Activated T-helper 9 cell treated with anti-CD3 and anti-CD28 coated beads, Interleukin-2, amount 50 U/mL, for 16 hours (primary cell): ENCODE data around the gene DCTN5.
"Not testable (repeated sequence)": the region's sequence is repeated elsewhere in the genome, so short reads cannot be mapped to it uniquely, and the experiment has no call there.

ENCODE experiments used
- DNase-seq: peaks from one replicate; pipeline ENCODE4 v3.0.0-alpha.2; 2020; ENCODE audit warnings: low read depth

The DCTN5 gene

GRCh38 chr16:23694265-23694643 lies 53.0 kb downstream of the DCTN5 start:
- DNase-seq, result no peak

GRCh38 chr16:23694644-23695373 lies 53.5 kb downstream of the DCTN5 start:
- no peak for DNase-seq

- no peak for DNase-seq
These were observed 54.5 kb downstream of the DCTN5 start for GRCh38 chr16:23695756-23696155.

- no peak for DNase-seq
These were observed 57.8 kb downstream of the DCTN5 start for GRCh38 chr16:23699100-23699499.

GRCh38 chr16:23700093-23700492 lies 58.8 kb downstream of the DCTN5 start:
- DNase-seq, result no peak

GRCh38 chr16:23700509-23700908 lies 59.2 kb downstream of the DCTN5 start:
- no peak for DNase-seq

- no peak for DNase-seq
These were observed 59.8 kb downstream of the DCTN5 start for GRCh38 chr16:23701045-23701444.

DNA sequence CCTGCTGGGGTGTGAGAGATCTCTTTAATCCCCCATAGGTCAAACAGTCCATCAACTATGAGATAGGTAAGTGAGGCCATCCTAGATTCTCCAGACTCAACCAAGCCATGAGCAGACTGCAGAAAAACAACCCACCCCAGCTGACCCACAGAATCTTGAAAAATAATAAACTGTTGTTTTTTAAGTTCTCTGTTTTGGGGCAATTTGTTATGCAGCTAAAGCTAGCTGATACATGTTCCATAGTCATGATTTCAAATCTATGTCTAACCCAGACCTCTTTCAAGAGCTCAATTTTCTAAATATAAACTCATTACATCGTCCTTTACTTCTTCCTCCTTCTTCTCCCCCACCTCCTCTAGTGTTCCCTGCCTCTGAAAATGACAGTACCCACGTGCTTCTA lies 61.7 kb downstream of the DCTN5 start:
- no peak for DNase-seq

- DNase-seq, result no peak
These were observed 63.7 kb downstream of the DCTN5 start for GRCh38 chr16:23704772-23705516.

DNA sequence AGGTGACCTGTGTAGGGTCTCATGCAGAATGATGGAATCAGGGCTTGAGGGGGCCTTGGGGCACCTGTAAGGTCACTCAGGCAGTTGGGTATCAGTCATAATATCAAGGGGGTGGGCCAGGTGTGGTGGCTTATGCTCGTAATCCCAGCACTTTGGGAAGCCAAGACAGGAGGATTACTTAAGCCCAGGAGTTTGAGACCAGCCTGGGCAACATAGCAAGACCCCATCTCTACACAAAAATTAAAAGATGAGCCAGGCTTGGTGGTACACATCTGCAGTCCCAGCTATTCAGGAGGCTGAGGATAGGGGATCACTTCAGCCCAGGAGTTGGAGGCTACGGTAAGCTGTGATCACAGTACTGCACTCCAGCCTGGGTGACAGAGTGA lies 64.2 kb downstream of the DCTN5 start:
- no peak for DNase-seq

GRCh38 chr16:23706439-23706838 lies 65.2 kb downstream of the DCTN5 start:
- no peak for DNase-seq

GRCh38 chr16:23709536-23709935 lies 68.3 kb downstream of the DCTN5 start:
- no peak for DNase-seq

DNA sequence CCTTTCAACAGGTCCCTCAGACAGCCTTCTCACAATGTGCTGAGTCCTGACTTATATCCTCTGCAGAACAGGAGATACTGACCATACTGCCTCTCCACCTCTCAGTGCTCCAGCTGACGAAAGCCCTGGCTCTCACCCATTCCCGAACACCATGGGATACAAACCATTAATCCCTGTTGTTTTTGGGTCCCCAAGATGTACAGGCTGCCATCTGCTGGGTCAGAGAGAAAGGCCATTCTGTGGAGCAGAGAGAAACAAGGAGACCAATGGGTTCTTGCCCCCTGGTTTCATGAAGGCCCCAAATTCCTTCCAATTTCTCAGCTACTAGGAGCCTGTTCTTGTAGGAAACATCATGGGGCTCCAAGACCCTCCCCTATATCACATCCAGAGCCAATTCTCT lies 68.7 kb downstream of the DCTN5 start:
- no peak for DNase-seq

DNA sequence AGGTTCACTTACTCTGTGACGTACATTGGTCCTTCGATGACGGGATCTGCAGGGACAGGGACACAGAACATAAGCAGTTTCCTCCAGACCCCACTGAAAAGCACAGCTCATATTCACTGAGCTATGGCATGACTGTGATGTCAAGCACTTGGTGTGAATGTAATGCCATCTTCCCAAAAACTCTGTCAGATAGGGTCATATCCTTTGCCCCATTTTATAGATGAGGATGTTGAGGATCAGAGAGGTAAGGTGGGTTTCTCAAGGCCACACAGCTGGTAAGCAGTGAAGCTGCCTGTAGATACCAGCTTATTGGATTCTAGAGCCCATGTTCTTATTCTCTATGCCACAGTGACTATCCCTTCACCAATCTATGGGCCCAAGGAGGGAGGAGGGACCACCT lies 69.2 kb downstream of the DCTN5 start:
- no peak for DNase-seq

DNA sequence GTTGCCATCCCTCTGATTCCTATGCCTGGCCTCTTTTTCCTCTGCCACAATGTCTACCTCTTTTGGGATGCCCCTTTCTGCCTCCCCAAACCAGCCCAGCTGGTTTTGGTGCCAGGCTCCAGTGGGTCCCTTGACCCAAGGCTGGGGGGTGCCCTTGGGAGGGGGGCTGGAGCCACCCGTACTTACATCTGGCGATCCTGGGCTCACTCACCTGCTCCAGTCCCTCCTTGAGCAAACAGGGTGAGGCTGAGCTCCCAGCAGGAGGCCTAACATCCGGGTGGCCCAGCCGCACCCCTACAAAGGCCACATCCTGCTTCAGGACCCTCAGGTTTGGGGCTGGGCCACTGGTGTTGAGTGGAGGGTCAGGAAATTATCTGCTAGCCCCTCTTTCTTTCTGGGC lies 70.5 kb downstream of the DCTN5 start:
- DNase-seq, result no peak

DNA sequence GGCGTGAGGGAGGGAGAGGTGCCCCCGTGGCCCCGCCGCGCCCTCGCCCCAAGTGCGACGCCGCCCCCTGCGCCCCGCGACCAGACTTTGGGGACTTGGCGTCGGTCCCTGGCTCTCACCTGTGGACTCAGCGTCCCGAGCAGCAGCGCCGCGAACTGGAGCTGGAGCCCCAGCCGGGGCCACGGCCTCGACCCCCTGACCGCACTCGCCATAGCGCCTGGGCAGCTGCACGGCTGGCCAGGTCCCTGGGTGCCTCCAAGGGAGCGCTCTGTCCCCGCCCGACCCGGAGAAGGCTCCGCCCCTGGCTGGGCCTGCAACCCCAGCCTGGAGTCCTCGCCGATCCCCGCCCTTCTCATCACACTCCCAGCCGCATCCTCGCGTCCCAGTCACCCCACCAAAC lies 71.7 kb downstream of the DCTN5 start, which contains the start of gene ERN2:
ERN2 (minus strand) TSS at position 247 of the 400 bp plus-strand sequence; CDS start at position 212, 35 bp downstream.
- DNase-seq, result no peak

DNA sequence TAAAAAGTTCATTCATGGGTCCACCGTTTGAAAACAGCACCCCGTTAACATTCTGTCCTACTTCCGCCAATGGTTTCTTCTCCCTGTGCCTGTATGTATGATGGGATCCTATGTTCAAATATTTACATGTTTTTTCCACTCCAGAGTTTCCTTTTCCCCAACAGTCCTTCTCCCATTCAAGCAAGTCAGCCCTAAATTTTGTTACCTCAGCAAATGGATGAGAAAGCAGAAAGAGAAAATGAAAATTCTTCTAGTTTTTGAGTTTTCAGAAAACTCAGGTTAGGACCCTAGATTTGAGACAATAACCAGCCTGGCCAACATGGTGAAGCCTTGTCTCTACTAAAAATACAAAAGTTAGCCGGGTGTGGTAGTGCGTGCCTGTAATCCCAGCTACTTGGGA lies 75.2 kb downstream of the DCTN5 start:
- no peak for DNase-seq

- DNase-seq, result not testable (repeated sequence)
These were observed 81.5 kb downstream of the DCTN5 start for GRCh38 chr16:23722613-23723240.

DNA sequence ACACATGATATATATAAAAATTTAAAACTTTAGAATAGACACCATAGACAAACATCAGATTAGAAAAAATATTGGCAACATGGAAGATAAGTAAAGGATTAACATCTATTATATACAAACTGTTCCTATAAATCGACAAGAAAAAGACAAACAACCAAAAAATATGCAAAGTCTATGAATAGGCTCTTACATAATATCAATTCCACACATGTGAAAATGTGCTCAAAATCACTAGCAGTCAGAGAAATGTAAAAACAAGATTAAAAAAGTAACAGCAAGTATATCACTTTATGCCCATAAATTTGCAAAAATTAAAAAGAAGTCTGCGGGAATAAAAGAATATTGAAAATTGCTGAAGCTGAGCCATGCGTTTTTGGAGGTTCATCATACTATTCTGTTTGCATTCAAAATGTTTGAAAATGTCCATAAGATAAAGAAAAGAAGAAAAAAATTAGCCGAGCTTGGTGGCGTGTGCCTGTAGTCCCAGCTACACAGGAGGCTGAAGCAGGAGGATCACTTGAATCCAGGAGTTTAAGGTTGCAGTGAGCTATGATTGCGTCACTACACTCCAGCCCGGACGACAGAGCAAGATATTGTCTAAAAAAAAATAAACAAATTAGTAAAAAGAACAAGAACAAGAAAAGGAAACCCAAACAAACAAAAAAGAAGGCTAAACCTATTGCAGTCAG lies 83.0 kb downstream of the DCTN5 start:
- no peak for DNase-seq

GRCh38 chr16:23724785-23725131 lies 83.5 kb downstream of the DCTN5 start:
- no peak for DNase-seq

DNA sequence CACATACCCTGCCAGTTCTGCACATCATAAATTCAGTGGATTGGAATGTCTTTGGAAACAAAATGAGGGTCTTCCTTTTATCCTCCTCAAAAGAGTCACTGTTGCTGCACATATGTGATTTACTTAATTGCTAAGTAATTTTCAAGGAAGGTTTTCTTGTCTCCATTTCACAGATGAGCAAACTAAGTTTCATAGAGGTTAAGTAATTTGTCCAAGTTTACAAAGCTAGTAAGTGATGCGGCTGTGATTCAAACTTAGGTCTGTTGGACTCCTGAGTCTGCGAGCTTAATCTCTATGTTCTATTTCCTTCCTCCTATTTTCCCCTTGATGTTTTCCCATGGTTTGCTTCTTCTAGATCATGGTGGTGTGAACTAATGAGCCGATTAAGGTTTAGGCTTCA lies 85.4 kb downstream of the DCTN5 start:
- DNase-seq, result no peak
